ENCODE data around the gene GHRH.

Gene GHRH

DNA sequence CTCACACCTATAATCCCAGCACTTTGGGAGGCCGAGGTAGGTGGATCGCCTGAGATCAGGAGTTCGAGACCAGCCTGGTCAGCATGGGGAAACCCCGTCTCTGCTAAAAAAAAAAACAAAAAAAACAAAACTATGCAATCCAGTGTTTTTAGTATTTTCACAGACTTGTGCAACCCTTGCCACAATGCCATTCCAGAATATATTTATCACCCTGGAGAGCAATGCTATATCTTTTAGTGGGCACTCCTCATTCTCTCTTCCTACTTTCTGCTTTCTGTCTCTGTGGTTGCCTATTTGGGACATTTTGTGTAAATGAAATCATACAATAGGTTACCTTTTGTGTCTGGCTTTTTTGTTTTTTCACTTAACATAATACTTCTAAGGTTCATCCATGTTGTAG is 43.2 kb downstream of the GHRH start:
- Histone ChIP-seq H3K4me3 (ENCODE audit: insufficient read depth, low read depth, low read length, poor library complexity, severe bottlenecking) (no peak overlapping the region), H3K27me3 (replicated peaks; ENCODE audit: control insufficient read depth, insufficient read depth, low read length, poor library complexity, severe bottlenecking) (no peaks in the 10 kb centered on the region), H3K27ac (ENCODE audit: insufficient read depth, low read length, poor library complexity, severe bottlenecking) (no peak overlapping the region), H3K4me1 (ENCODE audit: control insufficient read depth, insufficient read depth, low read length, poor library complexity, severe bottlenecking) (no peaks in the 10 kb centered on the region), H3K36me3 (ENCODE audit: control insufficient read depth, insufficient read depth, low read length) (peaks cover 57% of the 10 kb centered on the region), H3K9me3 (ENCODE audit: control insufficient read depth, low read length) (no peaks in the 10 kb centered on the region)
- DNase-seq: no peak

- H3K4me1 ChIP-seq (ENCODE audit: control insufficient read depth, insufficient read depth, low read length, poor library complexity, severe bottlenecking): no peaks in the 10 kb centered on the region
- H3K36me3 ChIP-seq (ENCODE audit: control insufficient read depth, insufficient read depth, low read length): peaks cover 77% of the 10 kb centered on the region
- H3K9me3 ChIP-seq (ENCODE audit: control insufficient read depth, low read length): no peaks in the 10 kb centered on the region
- DNase-seq: no peak
- H3K27ac ChIP-seq (ENCODE audit: insufficient read depth, low read length, poor library complexity, severe bottlenecking): no peak overlapping the region
- H3K27me3 ChIP-seq (replicated peaks; ENCODE audit: control insufficient read depth, insufficient read depth, low read length, poor library complexity, severe bottlenecking): no peaks in the 10 kb centered on the region
- H3K4me3 ChIP-seq (ENCODE audit: insufficient read depth, low read depth, low read length, poor library complexity, severe bottlenecking): no peak overlapping the region
These were observed 51.8 kb downstream of the GHRH start for GRCh38 chr20:37209661-37210314.

DNA sequence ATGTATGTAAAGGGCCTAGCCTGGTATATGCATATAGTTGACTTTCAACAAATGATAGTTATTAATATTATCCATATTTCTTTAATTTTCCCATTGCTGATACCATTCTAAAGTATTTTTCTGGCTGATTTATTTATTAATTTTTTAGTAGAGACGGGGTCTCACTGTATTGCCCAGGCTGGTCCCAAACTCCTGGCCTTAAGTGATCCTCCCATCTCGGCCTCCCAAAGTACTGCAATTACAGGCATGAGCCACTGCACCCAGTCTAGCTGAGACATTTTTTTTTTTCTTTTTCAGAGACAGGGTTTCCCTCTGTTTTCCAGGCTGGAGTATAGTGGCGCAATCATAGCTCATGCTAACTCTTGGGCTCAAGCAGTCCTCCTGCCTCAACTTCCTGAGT is 52.4 kb downstream of the GHRH start:
- H3K9me3 ChIP-seq (ENCODE audit: control insufficient read depth, low read length): no peaks in the 10 kb centered on the region
- no peak overlapping the region for H3K4me3 ChIP-seq (ENCODE audit: insufficient read depth, low read depth, low read length, poor library complexity, severe bottlenecking)
- no peak for DNase-seq
- H3K36me3 ChIP-seq (ENCODE audit: control insufficient read depth, insufficient read depth, low read length): peaks cover 78% of the 10 kb centered on the region
- H3K27me3 ChIP-seq (replicated peaks; ENCODE audit: control insufficient read depth, insufficient read depth, low read length, poor library complexity, severe bottlenecking): no peaks in the 10 kb centered on the region
- no peaks in the 10 kb centered on the region for H3K4me1 ChIP-seq (ENCODE audit: control insufficient read depth, insufficient read depth, low read length, poor library complexity, severe bottlenecking)
- no peak overlapping the region for H3K27ac ChIP-seq (ENCODE audit: insufficient read depth, low read length, poor library complexity, severe bottlenecking)

DNA sequence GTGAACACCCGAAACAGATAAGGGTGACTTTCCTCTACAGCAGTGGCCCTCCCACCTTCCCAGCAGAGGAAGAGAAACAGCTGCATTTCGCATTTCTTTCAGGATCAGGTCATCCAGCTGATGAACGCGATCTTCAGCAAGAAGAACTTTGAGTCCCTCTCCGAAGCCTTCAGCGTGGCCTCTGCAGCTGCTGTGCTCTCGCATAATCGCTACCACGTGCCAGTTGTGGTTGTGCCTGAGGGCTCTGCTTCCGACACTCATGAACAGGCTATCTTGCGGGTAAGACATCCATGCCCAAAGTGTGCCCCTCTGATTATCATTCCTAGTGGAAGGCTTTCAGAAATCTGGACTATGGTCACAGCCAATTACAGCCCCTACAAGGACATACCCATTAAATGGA is 54.4 kb downstream of the GHRH start:
- Histone ChIP-seq H3K4me3 (ENCODE audit: insufficient read depth, low read depth, low read length, poor library complexity, severe bottlenecking) (no peak overlapping the region), H3K27me3 (replicated peaks; ENCODE audit: control insufficient read depth, insufficient read depth, low read length, poor library complexity, severe bottlenecking) (no peaks in the 10 kb centered on the region), H3K4me1 (ENCODE audit: control insufficient read depth, insufficient read depth, low read length, poor library complexity, severe bottlenecking) (no peaks in the 10 kb centered on the region), H3K27ac (ENCODE audit: insufficient read depth, low read length, poor library complexity, severe bottlenecking) (no peak overlapping the region), H3K36me3 (ENCODE audit: control insufficient read depth, insufficient read depth, low read length) (peaks cover 78% of the 10 kb centered on the region), H3K9me3 (ENCODE audit: control insufficient read depth, low read length) (no peaks in the 10 kb centered on the region)
- DNase-seq: no peak

DNA sequence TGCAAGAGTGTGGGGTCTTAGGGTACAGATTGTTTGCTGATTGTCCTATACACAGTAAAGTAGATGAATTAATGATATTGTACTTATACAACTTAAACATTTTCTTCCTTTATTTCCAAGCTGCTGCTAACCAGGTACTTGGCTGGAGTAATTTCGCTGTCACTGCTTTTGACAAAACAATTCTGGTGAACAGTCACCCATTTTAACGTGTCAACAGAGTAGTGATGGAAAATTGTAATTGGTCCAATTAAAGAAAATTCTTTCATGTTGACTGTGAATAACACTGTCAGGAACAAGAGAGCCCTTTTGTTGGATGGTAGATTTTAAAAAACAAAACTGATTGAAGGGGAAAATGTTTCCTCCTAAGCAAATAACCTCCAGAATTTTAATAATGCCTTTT is 55.8 kb downstream of the GHRH start:
- peaks cover 85% of the 10 kb centered on the region for H3K36me3 ChIP-seq (ENCODE audit: control insufficient read depth, insufficient read depth, low read length)
- H3K4me1 ChIP-seq (ENCODE audit: control insufficient read depth, insufficient read depth, low read length, poor library complexity, severe bottlenecking): no peaks in the 10 kb centered on the region
- DNase-seq: no peak

DNA sequence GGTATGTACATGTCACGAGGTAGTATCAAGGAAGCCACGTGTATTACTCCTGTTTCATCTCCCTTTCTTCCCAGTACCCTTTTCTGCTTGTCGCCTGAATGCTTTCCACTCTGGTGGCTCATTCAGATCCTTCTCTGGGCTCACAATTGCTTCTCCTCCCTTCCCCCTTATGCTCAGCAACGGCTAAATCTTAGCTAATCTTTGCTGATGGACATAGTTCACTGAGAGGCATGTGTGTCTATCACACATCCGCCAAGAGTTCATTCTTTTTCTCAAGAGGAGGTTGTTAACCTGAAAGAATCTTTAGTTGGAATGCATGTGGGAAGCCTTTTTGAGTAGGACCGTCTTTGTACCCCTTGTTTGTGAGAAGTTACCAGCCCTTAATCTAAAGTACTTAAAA is 56.5 kb downstream of the GHRH start:
- DNase-seq: no peak
- peaks cover 88% of the 10 kb centered on the region for H3K36me3 ChIP-seq (ENCODE audit: control insufficient read depth, insufficient read depth, low read length)
- H3K27me3 ChIP-seq (replicated peaks; ENCODE audit: control insufficient read depth, insufficient read depth, low read length, poor library complexity, severe bottlenecking): no peaks in the 10 kb centered on the region
- no peaks in the 10 kb centered on the region for H3K9me3 ChIP-seq (ENCODE audit: control insufficient read depth, low read length)
- no peak overlapping the region for H3K4me3 ChIP-seq (ENCODE audit: insufficient read depth, low read depth, low read length, poor library complexity, severe bottlenecking)
- no peak overlapping the region for H3K27ac ChIP-seq (ENCODE audit: insufficient read depth, low read length, poor library complexity, severe bottlenecking)
- no peaks in the 10 kb centered on the region for H3K4me1 ChIP-seq (ENCODE audit: control insufficient read depth, insufficient read depth, low read length, poor library complexity, severe bottlenecking)

More for the DNA sequence above, 55.8 kb downstream of the GHRH start:
- Histone ChIP-seq H3K27me3 (replicated peaks; ENCODE audit: control insufficient read depth, insufficient read depth, low read length, poor library complexity, severe bottlenecking) (no peaks in the 10 kb centered on the region), H3K4me3 (ENCODE audit: insufficient read depth, low read depth, low read length, poor library complexity, severe bottlenecking) (no peak overlapping the region), H3K27ac (ENCODE audit: insufficient read depth, low read length, poor library complexity, severe bottlenecking) (no peak overlapping the region), H3K9me3 (ENCODE audit: control insufficient read depth, low read length) (no peaks in the 10 kb centered on the region)

DNA sequence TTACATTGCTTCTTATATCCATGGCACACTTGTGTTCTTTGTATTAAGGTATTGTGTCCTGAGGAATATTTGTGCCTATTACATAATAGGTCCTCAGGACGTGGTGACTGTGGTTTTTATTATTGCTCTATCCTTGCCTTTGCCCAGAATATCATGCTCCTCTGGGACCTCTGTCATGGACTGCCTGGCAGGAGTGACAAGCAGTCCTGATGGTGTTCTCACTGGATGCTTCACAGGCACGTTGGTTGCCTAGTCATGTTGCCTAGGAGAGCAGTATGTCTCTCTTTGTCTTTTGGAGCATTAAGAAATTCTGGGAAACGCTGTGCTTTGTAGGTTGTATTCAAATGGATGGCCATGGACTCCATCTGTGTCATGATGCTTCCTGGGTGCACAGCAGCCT is 57.6 kb downstream of the GHRH start:
- DNase-seq: no peak
- no peaks in the 10 kb centered on the region for H3K27me3 ChIP-seq (replicated peaks; ENCODE audit: control insufficient read depth, insufficient read depth, low read length, poor library complexity, severe bottlenecking)
- H3K27ac ChIP-seq (ENCODE audit: insufficient read depth, low read length, poor library complexity, severe bottlenecking): no peak overlapping the region
- H3K4me1 ChIP-seq (ENCODE audit: control insufficient read depth, insufficient read depth, low read length, poor library complexity, severe bottlenecking): no peaks in the 10 kb centered on the region
- no peak overlapping the region for H3K4me3 ChIP-seq (ENCODE audit: insufficient read depth, low read depth, low read length, poor library complexity, severe bottlenecking)
- peaks cover 88% of the 10 kb centered on the region for H3K36me3 ChIP-seq (ENCODE audit: control insufficient read depth, insufficient read depth, low read length)
- no peaks in the 10 kb centered on the region for H3K9me3 ChIP-seq (ENCODE audit: control insufficient read depth, low read length)

DNA sequence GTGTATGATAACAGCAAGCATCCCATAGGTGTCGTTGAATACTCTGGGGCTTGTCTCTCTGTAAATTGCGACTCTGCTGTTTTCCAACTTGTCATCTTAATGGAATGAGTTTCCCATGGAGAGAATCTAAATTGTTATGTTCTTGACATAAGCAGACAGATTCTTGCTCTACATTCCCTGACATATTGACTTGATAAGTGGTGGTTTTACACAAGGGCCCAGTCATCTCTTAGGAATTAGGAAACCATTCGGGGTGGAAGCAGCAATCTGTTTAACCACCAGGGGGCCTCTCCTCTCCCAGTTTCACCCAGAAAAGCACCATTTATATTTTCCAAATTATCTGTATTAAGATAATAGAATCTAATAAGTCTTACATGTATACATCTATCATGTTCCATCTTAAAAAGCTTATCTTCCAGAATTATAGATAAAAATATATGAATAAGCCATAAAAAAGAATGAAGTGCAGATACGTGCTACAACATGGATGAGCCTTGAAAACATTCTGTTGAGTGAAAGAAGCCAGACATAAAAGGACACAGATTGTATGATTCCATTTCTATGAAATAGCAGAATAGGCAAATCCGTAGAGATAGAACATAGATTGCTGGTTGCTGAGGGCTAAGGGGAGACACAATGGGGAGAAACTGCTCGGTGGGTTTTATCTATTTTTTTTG is 59.2 kb downstream of the GHRH start:
- peaks cover 79% of the 10 kb centered on the region for H3K36me3 ChIP-seq (ENCODE audit: control insufficient read depth, insufficient read depth, low read length)

DNA sequence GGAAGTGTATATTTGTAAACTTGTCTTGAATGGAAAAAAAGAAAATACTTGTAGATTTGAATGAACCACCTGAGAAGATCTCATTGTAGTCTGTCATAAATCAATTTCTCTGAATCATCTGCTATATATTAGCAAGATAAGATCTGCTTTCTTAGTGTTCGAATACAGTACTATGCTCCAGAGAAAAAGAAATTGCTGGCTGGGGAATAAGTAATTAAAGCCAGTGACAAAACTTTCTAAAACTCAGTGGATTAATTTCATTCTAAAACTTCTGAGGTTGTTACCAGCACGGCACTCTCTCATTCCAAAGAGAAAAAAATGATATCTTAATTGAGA is 59.8 kb downstream of the GHRH start:
- H3K4me3 ChIP-seq (ENCODE audit: insufficient read depth, low read depth, low read length, poor library complexity, severe bottlenecking): no peak overlapping the region

More for the DNA sequence above, 59.2 kb downstream of the GHRH start:
- H3K27ac ChIP-seq (ENCODE audit: insufficient read depth, low read length, poor library complexity, severe bottlenecking): no peak overlapping the region
- no peak for DNase-seq
- no peaks in the 10 kb centered on the region for H3K27me3 ChIP-seq (replicated peaks; ENCODE audit: control insufficient read depth, insufficient read depth, low read length, poor library complexity, severe bottlenecking)
- no peak overlapping the region for H3K4me3 ChIP-seq (ENCODE audit: insufficient read depth, low read depth, low read length, poor library complexity, severe bottlenecking)
- no peaks in the 10 kb centered on the region for H3K9me3 ChIP-seq (ENCODE audit: control insufficient read depth, low read length)
- no peaks in the 10 kb centered on the region for H3K4me1 ChIP-seq (ENCODE audit: control insufficient read depth, insufficient read depth, low read length, poor library complexity, severe bottlenecking)

More for the DNA sequence above, 59.8 kb downstream of the GHRH start:
- peaks cover 76% of the 10 kb centered on the region for H3K36me3 ChIP-seq (ENCODE audit: control insufficient read depth, insufficient read depth, low read length)
- H3K27me3 ChIP-seq (replicated peaks; ENCODE audit: control insufficient read depth, insufficient read depth, low read length, poor library complexity, severe bottlenecking): no peaks in the 10 kb centered on the region
- DNase-seq: no peak
- no peak overlapping the region for H3K27ac ChIP-seq (ENCODE audit: insufficient read depth, low read length, poor library complexity, severe bottlenecking)
- H3K9me3 ChIP-seq (ENCODE audit: control insufficient read depth, low read length): no peaks in the 10 kb centered on the region
- no peaks in the 10 kb centered on the region for H3K4me1 ChIP-seq (ENCODE audit: control insufficient read depth, insufficient read depth, low read length, poor library complexity, severe bottlenecking)
